SKM-1 (cell line): ENCODE data around the gene LENG9.
A peak's percentile ranks its signal among the peaks of the same experiment; 100 is the strongest.
"Not testable (repeated sequence)": the region's sequence is repeated elsewhere in the genome, so short reads cannot be mapped to it uniquely, and the experiment has no call there.

Experiments
- DNase-seq: peaks from one replicate; lab custom pipeline; 2025; ENCODE audit not compliant: unreplicated experiment; lab: John Stamatoyannopoulos, UW

The LENG9 gene

GRCh38 chr19:54478677-54479266 is 15.2 kb upstream of the LENG9 start:
- no peak for DNase-seq

GRCh38 chr19:54477650-54478049 is 14.1 kb upstream of the LENG9 start:
- DNase-seq: no peak

- DNase-seq: no peak
Measured at GRCh38 chr19:54475706-54476105, 12.1 kb upstream of the LENG9 start.

- DNase-seq: no peak
Measured at GRCh38 chr19:54473892-54474372, 10.4 kb upstream of the LENG9 start.

GRCh38 chr19:54473071-54473891 is 9.7 kb upstream of the LENG9 start, which contains the start of gene CDC42EP5:
Gene CDC42EP5 (minus strand): TSS chr19:54473296. CDS start chr19:54465547, 7,749 bp downstream.
- DNase-seq: no peak

- DNase-seq: no peak
Measured at GRCh38 chr19:54470991-54471782, 7.6 kb upstream of the LENG9 start.

GRCh38 chr19:54470276-54470887 is 6.8 kb upstream of the LENG9 start:
- no peak for DNase-seq

DNA sequence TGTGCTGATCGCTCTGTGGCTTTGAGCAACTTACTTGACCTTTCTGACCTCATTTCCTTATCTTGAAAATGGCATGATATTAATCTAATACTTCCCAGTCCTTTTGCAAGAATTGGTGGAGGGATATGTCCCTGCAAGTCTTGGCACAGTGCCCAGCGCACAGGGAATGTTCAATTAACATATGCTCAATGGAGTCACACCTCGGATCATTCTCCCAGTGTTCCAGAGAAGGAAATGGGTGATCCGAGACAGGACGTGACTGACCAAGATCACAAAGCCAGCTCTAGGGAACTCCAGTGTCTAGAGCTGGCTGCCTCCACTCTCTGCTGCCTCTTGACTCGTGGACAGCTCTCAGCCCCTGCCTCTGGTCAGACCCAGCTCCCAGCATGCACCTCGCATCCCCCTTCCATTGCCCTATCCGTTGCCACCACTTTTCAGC is 5.9 kb upstream of the LENG9 start:
- no peak for DNase-seq

DNA sequence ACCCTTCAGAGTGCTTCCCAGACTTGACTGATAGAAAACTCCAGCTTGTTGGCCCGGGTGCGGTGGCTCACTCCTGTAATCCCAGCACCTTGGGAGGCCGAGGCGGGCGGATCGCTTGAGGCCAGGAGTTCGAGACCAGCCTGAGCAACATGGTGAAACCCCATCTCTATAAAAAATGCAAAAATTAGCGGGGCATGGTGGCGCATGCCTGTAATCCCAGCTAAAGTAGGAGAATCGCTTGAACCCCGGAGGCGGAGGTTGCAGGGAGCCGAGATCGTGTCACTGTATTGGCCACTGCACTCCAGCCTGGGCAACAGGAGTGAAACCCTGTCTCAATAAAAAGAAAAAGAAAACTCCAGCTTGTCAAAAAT is 2.5 kb upstream of the LENG9 start:
- not testable (repeated sequence) for DNase-seq

DNA sequence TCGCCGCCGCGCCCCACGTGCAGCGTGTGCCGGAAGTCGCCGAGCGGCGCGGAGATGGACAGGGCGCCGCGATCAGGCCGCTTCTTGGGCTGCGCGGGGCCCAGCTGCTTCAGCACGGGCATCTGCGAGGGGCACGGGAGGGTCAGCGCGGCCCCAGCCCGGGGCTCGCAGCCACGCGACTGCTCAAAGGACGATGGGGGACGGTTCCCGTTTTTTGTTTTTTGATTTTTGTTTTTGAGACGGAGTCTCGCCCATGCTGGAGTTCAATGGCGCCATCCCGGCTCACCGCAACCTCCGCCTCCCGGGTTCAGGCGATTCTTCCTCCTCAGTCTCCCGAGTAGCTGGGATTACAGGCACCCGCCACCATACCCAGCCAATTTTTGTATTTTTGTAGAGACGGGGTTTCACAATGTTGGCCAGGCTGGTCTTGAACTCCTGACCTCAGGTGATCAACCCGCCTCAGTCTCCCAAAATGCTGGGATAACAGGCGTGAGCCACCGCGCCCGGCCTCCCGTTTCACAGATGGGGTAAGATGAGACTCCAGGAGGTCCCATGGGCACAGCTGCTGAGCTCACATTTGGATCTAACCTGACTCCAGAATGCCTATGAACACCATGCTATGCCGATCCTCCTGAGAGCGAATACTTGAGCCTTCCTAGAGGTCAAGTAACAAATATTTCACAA is 2.0 kb upstream of the LENG9 start:
- no peak for DNase-seq

- peak; percentile 29 for DNase-seq
Measured at GRCh38 chr19:54464630-54465425, 1.2 kb upstream of the LENG9 start.

- no peak for DNase-seq
Measured at GRCh38 chr19:54464044-54464629, 559 bp upstream of the LENG9 start.

DNA sequence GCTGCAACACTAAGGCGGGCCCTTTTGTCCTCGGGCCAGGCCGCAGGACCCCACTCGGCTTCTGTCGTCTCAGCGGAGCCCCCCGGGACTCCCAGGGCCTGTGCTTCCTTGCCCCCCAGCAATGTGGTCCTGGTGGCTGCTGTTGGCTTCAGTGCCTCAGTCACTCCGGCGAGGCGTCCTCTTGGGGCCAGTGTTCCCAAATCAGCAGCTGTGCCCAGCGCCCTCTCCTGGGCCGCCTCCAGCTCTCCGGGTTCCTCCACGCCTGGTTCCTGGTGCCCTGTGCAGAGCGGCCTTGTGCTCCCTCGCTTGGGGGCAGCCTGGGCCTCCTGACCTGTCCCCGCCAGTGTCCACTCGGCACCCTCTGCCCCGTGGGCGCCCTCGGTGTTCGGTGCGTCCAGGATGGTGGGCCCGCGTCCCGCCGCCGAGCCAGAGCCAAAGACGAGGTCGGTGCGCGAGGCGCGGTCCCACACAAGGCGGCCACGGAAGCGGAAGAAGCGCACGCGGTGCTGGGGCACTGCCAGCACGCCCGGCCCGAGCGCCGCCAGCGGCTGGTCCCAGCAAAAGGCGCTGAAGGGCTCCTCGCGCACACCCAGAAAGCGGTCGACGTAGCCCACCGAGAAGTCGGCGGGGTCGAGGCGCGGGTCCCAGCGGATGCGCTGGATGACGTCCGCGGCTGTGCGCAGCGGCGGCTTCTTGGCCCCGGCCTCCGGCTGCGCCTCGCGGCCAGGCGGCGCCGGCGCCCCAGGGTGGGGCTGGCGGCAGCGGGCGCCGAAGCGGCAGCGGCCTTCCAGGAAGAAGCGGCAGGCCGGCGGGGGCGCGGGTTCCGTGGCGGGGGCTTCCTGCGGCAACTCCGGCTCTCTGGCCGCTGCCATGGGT is 685 bp downstream of the LENG9 start:
- DNase-seq: no peak

- no peak for DNase-seq
Measured at GRCh38 chr19:54462047-54462654, 1.4 kb downstream of the LENG9 start.

- no peak for DNase-seq
Measured at GRCh38 chr19:54461613-54462012, 2.0 kb downstream of the LENG9 start.

DNA sequence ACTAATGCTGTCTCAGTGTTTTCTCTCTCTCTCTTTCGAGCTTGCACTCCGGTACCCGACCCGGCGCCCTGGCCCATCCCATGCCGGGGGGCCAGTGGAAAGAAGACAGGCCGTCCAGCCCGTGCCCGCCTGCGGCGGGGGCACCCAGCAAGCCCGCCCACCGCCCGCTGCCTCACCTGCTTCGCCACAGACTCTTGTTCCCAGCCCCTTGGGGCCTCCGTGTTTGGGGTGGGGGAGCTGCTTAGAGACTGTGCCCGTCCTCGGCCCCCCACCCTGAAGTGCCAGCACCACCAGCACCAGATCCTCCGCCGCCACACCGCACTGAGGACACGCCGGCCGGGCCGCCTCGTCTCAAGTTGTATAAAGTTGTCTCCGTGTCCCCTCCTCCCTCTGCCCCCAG is 2.4 kb downstream of the LENG9 start:
- DNase-seq: no peak

GRCh38 chr19:54460230-54461005 is 3.2 kb downstream of the LENG9 start:
- DNase-seq: no peak
